ENCODE measurements around the gene SLC34A1. TPM values are rescaled to one million over a fixed set of nuclear protein-coding genes. Genes with fewer than 3 reads are reported as not detected.

Gene SLC34A1
- total RNA-seq, 1 experiment from 2014 or later = not detected

DNA sequence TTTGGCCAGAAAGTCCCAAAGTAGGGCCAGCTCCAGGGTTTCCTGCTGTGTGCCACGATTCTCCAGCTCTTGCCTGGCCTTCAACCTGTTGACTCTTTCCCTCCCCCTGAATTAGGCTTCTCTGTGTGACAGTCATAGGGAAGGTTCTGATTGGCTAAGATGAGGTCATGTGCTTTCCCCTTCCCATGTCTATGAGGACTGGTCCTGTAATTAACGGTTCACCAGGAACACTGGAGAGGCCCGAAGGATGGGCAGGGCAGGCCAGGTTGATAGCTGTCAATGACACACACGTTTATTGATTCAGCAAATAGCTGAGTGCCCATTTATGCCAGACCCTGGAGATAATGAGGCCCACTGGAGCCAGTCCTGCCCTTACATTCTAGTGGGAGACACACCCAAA is 53.4 kb downstream of the SLC34A1 start:
- no peak overlapping the region for H3K27ac ChIP-seq (ENCODE audit: low read depth, low read length, poor library complexity, severe bottlenecking)
- intact Hi-C loops (cut with micrococcal nuclease; ENCODE audit: unreplicated experiment) = no loop called here
- no TSS peak for BruUV-seq (replicated peaks)

DNA sequence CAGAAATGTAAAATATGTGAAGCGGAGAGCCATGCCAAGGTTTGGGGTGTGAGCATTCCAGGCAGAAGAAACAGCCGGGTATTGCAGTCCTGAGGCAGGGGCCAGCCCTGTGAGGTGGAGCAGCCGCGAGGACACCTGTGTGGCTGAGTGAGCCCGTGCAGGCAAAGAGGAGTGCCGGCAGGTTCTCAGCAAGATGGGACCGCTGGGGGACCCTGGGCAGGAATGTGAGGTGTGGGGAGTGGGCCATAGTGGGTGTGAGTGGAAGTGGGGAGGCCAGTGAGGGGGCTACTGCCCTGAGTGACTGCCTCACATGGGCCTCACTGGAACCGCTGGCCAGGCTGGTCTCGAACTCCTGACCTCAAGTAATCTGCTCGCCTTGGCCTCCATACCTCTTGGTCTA is 54.2 kb downstream of the SLC34A1 start:
- Histone ChIP-seq H3K9me3 (ENCODE audit: low read depth, low read length, poor library complexity, severe bottlenecking) (no peaks in the 10 kb centered on the region), H3K36me3 (ENCODE audit: insufficient read depth, low read length, poor library complexity, severe bottlenecking) (peaks cover 16% of the 10 kb centered on the region), H3K4me3 (ENCODE audit: low read depth, low read length, poor library complexity, severe bottlenecking) (no peak overlapping the region), H3K4me1 (ENCODE audit: insufficient read depth, low read length, poor library complexity, severe bottlenecking) (no peaks in the 10 kb centered on the region), H3K27me3 (replicated peaks; ENCODE audit: insufficient read depth, low read depth, low read length, poor library complexity) (no peaks in the 10 kb centered on the region), H3K27ac (ENCODE audit: low read depth, low read length, poor library complexity, severe bottlenecking) (no peak overlapping the region)
- POLR2A ChIA-PET (ENCODE audit: low non-redundant PET) = interaction anchor here (0.6 kb wide), 1 partner anchor 691 kb away, joined by 3 read pairs; no protein-coding TSS in a partner anchor
- CTCF ChIA-PET = no interaction called here
- BruUV-seq (replicated peaks) = no TSS peak
- no peak for DNase-seq (ENCODE audit: low spot score)
- no peak for TF ChIP-seq EZH2 (IDR thresholded peaks at IDR 0.05; ENCODE audit: borderline replicate concordance, low read depth, low read length, poor library complexity, severe bottlenecking)
- TF ChIP-seq, protein P1, sequence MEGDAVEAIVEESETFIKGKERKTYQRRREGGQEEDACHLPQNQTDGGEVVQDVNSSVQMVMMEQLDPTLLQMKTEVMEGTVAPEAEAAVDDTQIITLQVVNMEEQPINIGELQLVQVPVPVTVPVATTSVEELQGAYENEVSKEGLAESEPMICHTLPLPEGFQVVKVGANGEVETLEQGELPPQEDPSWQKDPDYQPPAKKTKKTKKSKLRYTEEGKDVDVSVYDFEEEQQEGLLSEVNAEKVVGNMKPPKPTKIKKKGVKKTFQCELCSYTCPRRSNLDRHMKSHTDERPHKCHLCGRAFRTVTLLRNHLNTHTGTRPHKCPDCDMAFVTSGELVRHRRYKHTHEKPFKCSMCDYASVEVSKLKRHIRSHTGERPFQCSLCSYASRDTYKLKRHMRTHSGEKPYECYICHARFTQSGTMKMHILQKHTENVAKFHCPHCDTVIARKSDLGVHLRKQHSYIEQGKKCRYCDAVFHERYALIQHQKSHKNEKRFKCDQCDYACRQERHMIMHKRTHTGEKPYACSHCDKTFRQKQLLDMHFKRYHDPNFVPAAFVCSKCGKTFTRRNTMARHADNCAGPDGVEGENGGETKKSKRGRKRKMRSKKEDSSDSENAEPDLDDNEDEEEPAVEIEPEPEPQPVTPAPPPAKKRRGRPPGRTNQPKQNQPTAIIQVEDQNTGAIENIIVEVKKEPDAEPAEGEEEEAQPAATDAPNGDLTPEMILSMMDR (conservative IDR thresholded peaks at IDR 0.05; ENCODE audit: low read depth, low read length) = no peak
- intact Hi-C loops (cut with micrococcal nuclease; ENCODE audit: unreplicated experiment) = no loop called here

More for the DNA sequence above, 53.4 kb downstream of the SLC34A1 start:
- Histone ChIP-seq H3K9me3 (ENCODE audit: low read depth, low read length, poor library complexity, severe bottlenecking) (no peaks in the 10 kb centered on the region), H3K4me3 (ENCODE audit: low read depth, low read length, poor library complexity, severe bottlenecking) (no peak overlapping the region), H3K4me1 (ENCODE audit: insufficient read depth, low read length, poor library complexity, severe bottlenecking) (no peaks in the 10 kb centered on the region), H3K36me3 (ENCODE audit: insufficient read depth, low read length, poor library complexity, severe bottlenecking) (peaks cover 19% of the 10 kb centered on the region), H3K27me3 (replicated peaks; ENCODE audit: insufficient read depth, low read depth, low read length, poor library complexity) (no peaks in the 10 kb centered on the region)
- no peak for DNase-seq (ENCODE audit: low spot score)
- POLR2A ChIA-PET (ENCODE audit: low non-redundant PET) = no interaction called here
- CTCF ChIA-PET = no interaction called here
- TF ChIP-seq, protein P1 (conservative IDR thresholded peaks at IDR 0.05; ENCODE audit: low read depth, low read length) = no peak
- TF ChIP-seq EZH2 (IDR thresholded peaks at IDR 0.05; ENCODE audit: borderline replicate concordance, low read depth, low read length, poor library complexity, severe bottlenecking) = no peak

DNA sequence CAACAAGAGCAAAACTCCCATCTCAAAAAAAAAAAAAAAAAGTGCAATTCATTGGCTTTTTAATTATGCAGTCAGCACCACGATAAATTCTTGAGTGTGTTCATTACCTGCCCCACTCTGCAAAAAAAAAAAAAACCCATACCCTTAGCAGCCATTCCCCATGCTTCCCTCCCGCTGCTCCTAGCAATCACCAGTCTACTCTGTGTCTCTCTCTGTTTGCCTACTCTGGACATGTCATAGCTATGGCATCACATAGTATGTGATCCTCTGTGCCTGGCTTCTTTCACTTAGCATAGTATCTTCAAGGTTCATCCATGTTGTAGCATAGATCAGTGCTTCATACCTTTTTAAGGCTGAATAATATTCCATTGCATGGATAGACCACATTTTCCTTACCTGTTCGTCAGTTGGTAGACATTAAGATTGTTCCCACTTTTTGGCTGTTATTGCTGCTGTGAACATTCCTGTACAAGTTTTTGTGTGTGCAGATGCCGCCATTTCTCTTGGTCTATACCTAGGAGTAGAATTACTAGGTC is 55.4 kb downstream of the SLC34A1 start:
- Histone ChIP-seq H3K9me3 (ENCODE audit: low read depth, low read length, poor library complexity, severe bottlenecking) (no peaks in the 10 kb centered on the region), H3K36me3 (ENCODE audit: insufficient read depth, low read length, poor library complexity, severe bottlenecking) (peaks cover 12% of the 10 kb centered on the region), H3K4me3 (ENCODE audit: low read depth, low read length, poor library complexity, severe bottlenecking) (no peak overlapping the region), H3K4me1 (ENCODE audit: insufficient read depth, low read length, poor library complexity, severe bottlenecking) (no peaks in the 10 kb centered on the region), H3K27me3 (replicated peaks; ENCODE audit: insufficient read depth, low read depth, low read length, poor library complexity) (no peaks in the 10 kb centered on the region), H3K27ac (ENCODE audit: low read depth, low read length, poor library complexity, severe bottlenecking) (no peak overlapping the region)
- no TSS peak for BruUV-seq (replicated peaks)
- ChIA-PET CTCF (no interaction called here), POLR2A (ENCODE audit: low non-redundant PET) (no interaction called here)
- DNase-seq (ENCODE audit: low spot score) = no peak
- intact Hi-C loops (cut with micrococcal nuclease; ENCODE audit: unreplicated experiment) = no loop called here
- TF ChIP-seq, protein P1 (conservative IDR thresholded peaks at IDR 0.05; ENCODE audit: low read depth, low read length) = no peak
- no peak for TF ChIP-seq EZH2 (IDR thresholded peaks at IDR 0.05; ENCODE audit: borderline replicate concordance, low read depth, low read length, poor library complexity, severe bottlenecking)

All from A673 (cell line).